GM12878 (cell line): ENCODE results near the gene FLT1. TPM values are rescaled to one million over a fixed set of nuclear protein-coding genes. Genes with fewer than 3 reads are reported as not detected.

Source experiments
- ATAC-seq: fragments of 200-7000 bp; cut with Tn5 transposase; 3 replicates; pipeline ENCODE4 v1.9.1; 2020; ENCODE audit warnings: mild to moderate bottlenecking, moderate library complexity
- BruUV-seq: library from RNA; stranded (reverse); fragments of 400-500 nt; replicated peaks from 2 replicates; lab custom pipeline; 2021; lab: Mats Ljungman, UMichigan
- CTCF ChIA-PET: fragments of 300-600 bp; sonication (Branson Sonifier 250); formaldehyde crosslinking; extraction: SDS; loops from one replicate; lab custom pipeline; 2021; ENCODE audit warnings: inconsistent platforms; lab: Yijun Ruan, JAX
- POLR2A ChIA-PET: fragments of 350-600 bp; formaldehyde crosslinking; extraction: SDS; loops from one replicate; lab custom pipeline; 2021; ENCODE audit warnings: inconsistent platforms; lab: Charles Lee
- RAD21 ChIA-PET: fragments of 300-600 bp; sonication (Branson Sonifier 250); formaldehyde crosslinking; loops from one replicate; lab custom pipeline; 2023; ENCODE audit warnings: antibody characterized with exemption; ENCODE audit not compliant: unreplicated experiment; lab: Charles Lee
- SMC1A ChIA-PET: fragments of 300-600 bp; sonication (Branson Sonifier 250); formaldehyde crosslinking; loops from one replicate; lab custom pipeline; 2023; ENCODE audit not compliant: unreplicated experiment, uncharacterized antibody; lab: Charles Lee
- DNase-seq: peaks from one replicate; pipeline ENCODE4 v3.0.0-alpha.2; 2011; ENCODE audit warnings: low read depth, low spot score
- FAIRE-seq: peaks from 3 replicates; lab custom pipeline; 2011; peaks lifted over from hg19 to GRCh38; lab: Jason Lieb, UNC
- H2AFZ ChIP-seq: 2 replicates; pipeline ENCODE4 v1.6.0; 2011; ENCODE audit warnings: low read depth, low read length, control low read depth; ENCODE audit not compliant: control insufficient read depth
- H3K27ac ChIP-seq: 2 replicates; pipeline ENCODE4 v1.5.1; 2011; ENCODE audit warnings: control low read depth; ENCODE audit not compliant: control insufficient read depth, insufficient read depth
- H3K27me3 ChIP-seq, 2 experiments: replicated peaks in 1 of 2; 2 replicates each; pipeline versions ENCODE4 v1.6.0 to v1.6.1; 2011; ENCODE audit warnings: low read length in 1 of 2; ENCODE audit not compliant: control insufficient read depth in 2 of 2, insufficient read depth in 2 of 2
- H3K36me3 ChIP-seq, 2 experiments: 2 replicates each; pipeline ENCODE4 v1.5.1; 2011; ENCODE audit warnings: low read length in 1 of 2; ENCODE audit not compliant: control insufficient read depth in 2 of 2, insufficient read depth in 2 of 2
- H3K4me1 ChIP-seq: 2 replicates; pipeline ENCODE4 v1.6.1; 2011; ENCODE audit warnings: mild to moderate bottlenecking, low read length, moderate library complexity, mixed read lengths; ENCODE audit not compliant: control insufficient read depth, insufficient read depth
- H3K4me2 ChIP-seq: 2 replicates; pipeline ENCODE4 v1.6.0; 2011; ENCODE audit warnings: control low read depth; ENCODE audit not compliant: control insufficient read depth, insufficient read depth
- H3K4me3 ChIP-seq: fragments of 200-600 bp; sonication (generic); 2 replicates; pipeline ENCODE4 v1.5.1; 2016
- H3K79me2 ChIP-seq: 2 replicates; pipeline ENCODE4 v1.6.0; 2011; ENCODE audit warnings: low read length; ENCODE audit not compliant: control insufficient read depth, insufficient read depth
- H3K9ac ChIP-seq: 2 replicates; pipeline ENCODE4 v1.8.0; 2011; ENCODE audit warnings: low read length, control low read depth, mixed read lengths; ENCODE audit not compliant: control insufficient read depth, insufficient read depth
- H3K9me3 ChIP-seq: replicated peaks from 3 replicates; pipeline ENCODE4 v1.5.1; 2011; ENCODE audit warnings: mild to moderate bottlenecking, low read length; ENCODE audit not compliant: control insufficient read depth, insufficient read depth
- H4K20me1 ChIP-seq: 2 replicates; pipeline ENCODE4 v1.6.0; 2011; ENCODE audit not compliant: control insufficient read depth, insufficient read depth
- EGR1 ChIP-seq, 2 experiments: IDR thresholded peaks; 1 replicate in 1 of 2; 2 replicates in 1 of 2; pipeline ENCODE4 v1.6.1; 2011 to 2012; ENCODE audit warnings: low read depth in 2 of 2, low read length in 2 of 2, borderline replicate concordance in 1 of 2, mild to moderate bottlenecking in 1 of 2, moderate library complexity in 1 of 2
- ETV6 ChIP-seq, 2 experiments: fragments of 450-650 bp in 1 of 2; IDR thresholded peaks in 1 of 2; conservative IDR thresholded peaks in 1 of 2; 2 replicates each; pipeline ENCODE4 v1.6.1; 2014; ENCODE audit warnings: antibody characterized with exemption in 1 of 2, borderline replicate concordance in 1 of 2, low read depth in 1 of 2, mild to moderate bottlenecking in 1 of 2, moderate library complexity in 1 of 2
- NFYA ChIP-seq: IDR thresholded peaks from 2 replicates; pipeline ENCODE4 v1.6.1; 2011; ENCODE audit warnings: low read depth, mild to moderate bottlenecking, low read length, improper control_type of control experiment, borderline replicate concordance
- NR2F1 ChIP-seq: fragments of 450-650 bp; conservative IDR thresholded peaks from 2 replicates; pipeline ENCODE4 v1.6.1; 2017; ENCODE audit warnings: mild to moderate bottlenecking
- PML ChIP-seq: IDR thresholded peaks from 2 replicates; pipeline ENCODE4 v1.6.1; 2012; ENCODE audit warnings: low read length, inconsistent platforms
- ZNF622 ChIP-seq: fragments of 450-650 bp; IDR thresholded peaks from 2 replicates; pipeline ENCODE4 v1.6.1; 2017; ENCODE audit warnings: mild to moderate bottlenecking, inconsistent platforms
- ZSCAN29 ChIP-seq: fragments of 450-650 bp; IDR thresholded peaks from 2 replicates; pipeline ENCODE4 v1.6.1; 2017; ENCODE audit warnings: mild to moderate bottlenecking, moderate library complexity
- WGBS: methylation state at CpG from one replicate; pipeline ENCODE4 v1.1.6; 2016; ENCODE audit warnings: low lambda C conversion rate; ENCODE audit not compliant: insufficient replicate concordance, insufficient coverage; ENCODE audit errors: missing lambda C conversion rate; 5-methylcytosine and 5-hydroxymethylcytosine counted together
- in situ Hi-C: fragments of 300-500 bp; cut with MboI; formaldehyde crosslinking; loops from 9 replicates; pipeline ENCODE4 v1.14.3; 2018; ENCODE audit warnings: mixed read lengths
- intact Hi-C: fragments of 100-400 bp; cut with micrococcal nuclease; formaldehyde crosslinking; loops from one replicate; pipeline ENCODE4 v1.14.2; 2022; ENCODE audit not compliant: unreplicated experiment
- polyA plus RNA-seq, 11 experiments: library from polyadenylated mRNA; depleted of rRNA in 4 of 11; unstranded in 6 of 11; stranded (reverse) in 5 of 11; fragments of >200 nt; fragmentation: Nextera tagmentation in 4 of 11; fragmentation: Illumina TruSeq in 1 of 11; extraction: Ambion mirVana in 4 of 11; extraction: Trizol in 1 of 11; gene quantifications; 1 replicate in 1 of 11; 2 replicates in 10 of 11; pipeline versions ENCODE4 v1.2.1 to v1.2.3, GENCODE V29; 2011 to 2016; ENCODE audit warnings: inconsistent platforms in 2 of 11, missing spikeins in 2 of 11, low read depth in 1 of 11
- total RNA-seq, 4 experiments: library from RNA; depleted of rRNA in 3 of 4; stranded (reverse); fragments of >200 nt in 3 of 4; fragmentation: Illumina TruSeq in 1 of 4; extraction: Trizol in 1 of 4; gene quantifications; 2 replicates each; pipeline versions ENCODE4 v1.2.1 to v1.2.3, GENCODE V29; 2013 to 2021
- TF ChIP-seq, protein P1 (sequence below): fragments of 450-650 bp; IDR thresholded peaks from 2 replicates; pipeline ENCODE4 v1.6.1; 2014; ENCODE audit warnings: mild to moderate bottlenecking
- TF ChIP-seq, protein P2 (sequence below): IDR thresholded peaks from 2 replicates; pipeline ENCODE4 v1.6.1; 2011; ENCODE audit warnings: mild to moderate bottlenecking, low read depth, low read length, moderate library complexity; ENCODE audit not compliant: insufficient replicate concordance
- TF ChIP-seq, protein P3 (sequence below): fragments of 450-650 bp; IDR thresholded peaks from 2 replicates; pipeline ENCODE4 v1.6.1; 2018; ENCODE audit warnings: mild to moderate bottlenecking, low read depth, moderate library complexity; ENCODE audit not compliant: partially characterized antibody

Gene FLT1
- total and polyA plus RNA-seq, 10 of the 15 experiments (the other 5 are each of a cell fraction or from before 2014, with no cell fraction given), result 0.55 to 5.6 (median 0.84) TPM

DNA sequence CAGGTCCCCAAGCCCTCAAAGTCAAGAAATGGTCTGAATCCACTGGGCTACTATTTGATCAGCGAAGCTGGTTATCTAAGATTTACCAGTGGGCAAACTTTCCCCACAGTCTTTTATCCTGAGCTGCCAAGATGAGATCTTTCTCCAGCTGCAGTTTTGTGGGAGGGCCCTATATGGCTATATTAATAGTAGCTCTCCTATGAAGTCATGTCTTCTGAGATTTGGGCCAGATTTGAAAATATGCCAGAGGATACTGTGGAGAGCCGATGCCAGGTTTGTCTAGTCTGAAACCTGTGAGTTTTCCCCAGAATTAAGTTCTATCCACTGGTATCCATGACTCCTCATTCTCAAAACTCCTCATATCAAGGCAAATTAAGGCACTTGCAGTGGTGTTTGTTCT lies 173.2 kb downstream of the FLT1 start (continued):
- TF ChIP-seq ZSCAN29 (no peak), NR2F1 (no peak)

DNA sequence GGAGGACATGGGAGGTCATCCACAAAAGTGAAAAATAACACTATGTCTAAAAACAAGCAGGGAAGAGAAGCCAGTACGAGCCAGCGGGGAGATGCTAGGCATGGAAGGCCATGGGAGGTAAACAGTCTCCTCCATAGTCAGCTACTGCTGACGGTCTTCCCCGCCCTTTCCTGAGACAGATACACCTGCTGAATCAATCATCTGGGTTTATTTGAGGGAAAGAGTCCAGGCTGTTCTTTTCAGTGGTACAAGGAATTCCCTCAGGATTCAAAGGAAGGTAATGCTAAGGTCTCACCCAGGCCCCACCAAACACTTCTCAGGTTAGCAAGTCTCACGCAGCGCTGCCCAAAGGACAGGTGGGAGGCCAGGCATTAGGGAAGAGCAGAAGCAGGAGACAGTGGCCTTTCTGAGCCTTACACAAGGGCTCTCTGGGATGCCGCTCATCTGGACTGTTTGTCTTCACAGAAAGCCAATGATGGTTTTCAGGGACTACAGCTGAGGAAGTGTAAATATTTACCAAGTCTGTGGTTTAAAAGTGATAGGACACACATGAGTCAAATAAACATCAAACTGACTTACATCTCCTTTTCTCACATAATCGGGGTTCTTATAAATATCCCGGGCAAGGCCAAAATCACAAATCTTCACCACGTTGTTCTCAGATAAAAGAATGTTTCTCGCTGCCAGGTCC lies 173.9 kb downstream of the FLT1 start:
- no peak overlapping the region for H3K4me3 ChIP-seq
- BruUV-seq, result no TSS peak
- POLR2A ChIA-PET, result no interaction called here

DNA sequence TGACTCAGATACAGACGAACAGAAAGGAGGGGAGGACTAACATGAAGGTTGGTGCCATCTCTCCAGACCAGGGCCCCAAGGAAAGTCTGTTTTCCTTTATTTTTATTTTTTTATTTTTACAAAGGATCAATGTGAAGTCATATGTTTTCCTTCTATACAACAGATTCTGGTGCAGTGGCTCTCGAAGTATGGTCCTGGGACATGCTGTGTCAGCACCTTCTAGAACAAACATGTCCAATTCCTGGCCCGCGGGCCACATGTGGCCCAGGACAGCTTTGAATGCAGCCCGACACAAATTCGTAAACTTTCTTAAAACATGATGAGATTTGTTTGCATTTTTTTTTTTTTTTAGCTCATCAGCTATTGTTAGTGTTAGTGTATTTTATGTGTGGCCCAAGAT lies 174.7 kb downstream of the FLT1 start:
- H3K4me3 ChIP-seq, result no peak overlapping the region
- H3K27ac ChIP-seq, result no peak overlapping the region
- no peak overlapping the region for H3K4me2 ChIP-seq
- H3K9me3 ChIP-seq, result no peaks in the 10 kb centered on the region
- no peaks in the 10 kb centered on the region for H3K36me3 ChIP-seq
- FAIRE-seq (no peak), DNase-seq (no peak), ATAC-seq (no peak)
- in situ Hi-C loops (loop anchor here (5.0 to 25.0 kb wide), 3 partner anchors 317 to 1042 kb away; no protein-coding TSS in a partner anchor), intact Hi-C loops (loop anchor here (5.0 to 10.0 kb wide), 3 partner anchors 112 to 337 kb away; partner anchors contain the start of gene POMP)
- H4K20me1 ChIP-seq, result no peaks in the 10 kb centered on the region
- RAD21 ChIA-PET, result no interaction called here
- H2AFZ ChIP-seq, result no peak overlapping the region
- no peak overlapping the region for H3K9ac ChIP-seq
- POLR2A ChIA-PET, result no interaction called here
- H3K27me3 ChIP-seq, result no peaks in the 10 kb centered on the region
- CTCF ChIA-PET, result no interaction called here
- SMC1A ChIA-PET, result interaction anchor here (1.3 kb wide), 1 partner anchor 318 kb away, joined by 3 read pairs; no protein-coding TSS in a partner anchor
- H3K79me2 ChIP-seq, result no peaks in the 10 kb centered on the region
- H3K4me1 ChIP-seq, result no peaks in the 10 kb centered on the region
- 90% methylated on average over 6 of the region's 6 CpGs for WGBS
- BruUV-seq, result no TSS peak
- TF ChIP-seq, protein P1, sequence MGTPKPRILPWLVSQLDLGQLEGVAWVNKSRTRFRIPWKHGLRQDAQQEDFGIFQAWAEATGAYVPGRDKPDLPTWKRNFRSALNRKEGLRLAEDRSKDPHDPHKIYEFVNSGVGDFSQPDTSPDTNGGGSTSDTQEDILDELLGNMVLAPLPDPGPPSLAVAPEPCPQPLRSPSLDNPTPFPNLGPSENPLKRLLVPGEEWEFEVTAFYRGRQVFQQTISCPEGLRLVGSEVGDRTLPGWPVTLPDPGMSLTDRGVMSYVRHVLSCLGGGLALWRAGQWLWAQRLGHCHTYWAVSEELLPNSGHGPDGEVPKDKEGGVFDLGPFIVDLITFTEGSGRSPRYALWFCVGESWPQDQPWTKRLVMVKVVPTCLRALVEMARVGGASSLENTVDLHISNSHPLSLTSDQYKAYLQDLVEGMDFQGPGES, result no peak
- TF ChIP-seq NFYA (no peak), ZNF622 (no peak)
- TF ChIP-seq, protein P2, sequence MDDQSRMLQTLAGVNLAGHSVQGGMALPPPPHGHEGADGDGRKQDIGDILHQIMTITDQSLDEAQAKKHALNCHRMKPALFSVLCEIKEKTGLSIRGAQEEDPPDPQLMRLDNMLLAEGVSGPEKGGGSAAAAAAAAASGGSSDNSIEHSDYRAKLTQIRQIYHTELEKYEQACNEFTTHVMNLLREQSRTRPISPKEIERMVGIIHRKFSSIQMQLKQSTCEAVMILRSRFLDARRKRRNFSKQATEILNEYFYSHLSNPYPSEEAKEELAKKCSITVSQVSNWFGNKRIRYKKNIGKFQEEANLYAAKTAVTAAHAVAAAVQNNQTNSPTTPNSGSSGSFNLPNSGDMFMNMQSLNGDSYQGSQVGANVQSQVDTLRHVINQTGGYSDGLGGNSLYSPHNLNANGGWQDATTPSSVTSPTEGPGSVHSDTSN, result no peak
- TF ChIP-seq, protein P3, sequence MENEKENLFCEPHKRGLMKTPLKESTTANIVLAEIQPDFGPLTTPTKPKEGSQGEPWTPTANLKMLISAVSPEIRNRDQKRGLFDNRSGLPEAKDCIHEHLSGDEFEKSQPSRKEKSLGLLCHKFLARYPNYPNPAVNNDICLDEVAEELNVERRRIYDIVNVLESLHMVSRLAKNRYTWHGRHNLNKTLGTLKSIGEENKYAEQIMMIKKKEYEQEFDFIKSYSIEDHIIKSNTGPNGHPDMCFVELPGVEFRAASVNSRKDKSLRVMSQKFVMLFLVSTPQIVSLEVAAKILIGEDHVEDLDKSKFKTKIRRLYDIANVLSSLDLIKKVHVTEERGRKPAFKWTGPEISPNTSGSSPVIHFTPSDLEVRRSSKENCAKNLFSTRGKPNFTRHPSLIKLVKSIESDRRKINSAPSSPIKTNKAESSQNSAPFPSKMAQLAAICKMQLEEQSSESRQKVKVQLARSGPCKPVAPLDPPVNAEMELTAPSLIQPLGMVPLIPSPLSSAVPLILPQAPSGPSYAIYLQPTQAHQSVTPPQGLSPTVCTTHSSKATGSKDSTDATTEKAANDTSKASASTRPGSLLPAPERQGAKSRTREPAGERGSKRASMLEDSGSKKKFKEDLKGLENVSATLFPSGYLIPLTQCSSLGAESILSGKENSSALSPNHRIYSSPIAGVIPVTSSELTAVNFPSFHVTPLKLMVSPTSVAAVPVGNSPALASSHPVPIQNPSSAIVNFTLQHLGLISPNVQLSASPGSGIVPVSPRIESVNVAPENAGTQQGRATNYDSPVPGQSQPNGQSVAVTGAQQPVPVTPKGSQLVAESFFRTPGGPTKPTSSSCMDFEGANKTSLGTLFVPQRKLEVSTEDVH, result no peak

More for the DNA sequence above, 173.9 kb downstream of the FLT1 start:
- in situ Hi-C loops, result loop anchor here (5.0 to 25.0 kb wide), 3 partner anchors 316 to 1041 kb away; no protein-coding TSS in a partner anchor
- WGBS, result 71% methylated on average over 11 of the region's 11 CpGs
- SMC1A ChIA-PET, result interaction anchor here (0.6 kb wide), 1 partner anchor 133 kb away, joined by 3 read pairs; no protein-coding TSS in a partner anchor
- no peak for FAIRE-seq
- no peak for DNase-seq
- no peak overlapping the region for H2AFZ ChIP-seq
- intact Hi-C loops, result loop anchor here (5.0 to 10.0 kb wide), 3 partner anchors 111 to 336 kb away; partner anchors contain the start of gene POMP
- H3K9ac ChIP-seq, result no peak overlapping the region
- no peak overlapping the region for H3K4me2 ChIP-seq
- H3K79me2 ChIP-seq, result no peaks in the 10 kb centered on the region
- no peaks in the 10 kb centered on the region for H4K20me1 ChIP-seq
- TF ChIP-seq PML (no peak), ETV6 (conservative IDR thresholded peaks at IDR 0.05 in 1 of 2, IDR thresholded peaks at IDR 0.05 in 1 of 2; ENCODE audit: borderline replicate concordance in 1 of 2, low read depth in 1 of 2) (no peak), EGR1 (IDR thresholded peaks at IDR 0.05; ENCODE audit: borderline replicate concordance in 1 of 2, low read depth in 2 of 2, low read length in 2 of 2) (no peak)
- H3K36me3 ChIP-seq, result no peaks in the 10 kb centered on the region
- no peak for ATAC-seq
- no peaks in the 10 kb centered on the region for H3K4me1 ChIP-seq
- no peaks in the 10 kb centered on the region for H3K27me3 ChIP-seq
- no peaks in the 10 kb centered on the region for H3K9me3 ChIP-seq
- RAD21 ChIA-PET, result no interaction called here
- no peak overlapping the region for H3K27ac ChIP-seq
- CTCF ChIA-PET, result interaction anchor here (1.1 to 1.5 kb wide), 2 partner anchors 316 to 474 kb away, joined by 3 to 4 read pairs; no protein-coding TSS in a partner anchor
